Suprapubic skin (tissue), 4 donors: ENCODE measurements around the gene ACTC1.

ENCODE experiments used
- CTCF ChIP-seq, 2 donors: fragments of 200-600 bp in 1 of 2; fragments of 450-650 bp in 1 of 2; sonication (generic) in 1 of 2; IDR thresholded peaks; one replicate each; pipeline ENCODE4 v1.5.1; 2016 to 2019; ENCODE audit warnings: antibody characterized with exemption in 2 of 2, mild to moderate bottlenecking in 1 of 2, moderate library complexity in 1 of 2
- EP300 ChIP-seq: sonication (generic); formaldehyde crosslinking; IDR thresholded peaks from one replicate; pipeline ENCODE4 v1.6.1; 2017; ENCODE audit warnings: antibody characterized with exemption
- POLR2A ChIP-seq, 2 donors: fragments of 450-650 bp; IDR thresholded peaks; one replicate each; pipeline ENCODE4 v1.6.1; 2017; ENCODE audit warnings: antibody characterized with exemption in 2 of 2, mild to moderate bottlenecking in 2 of 2, moderate library complexity in 2 of 2
- POLR2AphosphoS5 ChIP-seq, 3 donors: sonication (generic); formaldehyde crosslinking; IDR thresholded peaks; one replicate each; pipeline ENCODE4 v1.6.1; 2017; ENCODE audit warnings: antibody characterized with exemption in 3 of 3

- no peak for TF ChIP-seq POLR2A (IDR thresholded peaks at IDR 0.05)
- TF ChIP-seq CTCF (IDR thresholded peaks at IDR 0.05) = no peak
- TF ChIP-seq POLR2AphosphoS5 (IDR thresholded peaks at IDR 0.05) = no peak
- TF ChIP-seq EP300 = no peak
Observed at GRCh38 chr15:34793071-34793470, 2.3 kb downstream of the ACTC1 start.
